Inflammatory macrophage (primary cell): Measurements from ENCODE around the gene C11orf71.

Experiments
- DNase-seq, 2 donors: peaks; one replicate each; pipeline ENCODE4 v3.0.0-alpha.2; 2020 to 2022
- total RNA-seq, 18 experiments: gene quantifications; one replicate each; lab custom pipeline; 2026; ENCODE audit warnings: mixed read lengths in 6 of 18, inconsistent platforms in 2 of 18; lab: John Stamatoyannopoulos, UW

C11orf71 gene
- total RNA-seq, result 4.9 to 11.1 (median 7.4) reads per million in 18 experiments

- peak; percentile 99 for DNase-seq
Measured at GRCh38 chr11:114400216-114400914, at the start of gene C11orf71, which contains the start of gene RBM7. C11orf71 (minus strand) TSS chr11:114400511; CDS start chr11:114400331, 180 bp downstream. RBM7 (plus strand) TSS chr11:114400666; CDS start chr11:114400672, 6 bp downstream.

GRCh38 chr11:114449845-114450244 is 49.5 kb upstream of the C11orf71 start:
- DNase-seq, result no peak

GRCh38 chr11:114448749-114449482 is 48.6 kb upstream of the C11orf71 start:
- DNase-seq, result no peak

GRCh38 chr11:114447892-114448291 is 47.6 kb upstream of the C11orf71 start:
- DNase-seq, result no peak

GRCh38 chr11:114447444-114447843 is 47.1 kb upstream of the C11orf71 start:
- no peak for DNase-seq

- no peak for DNase-seq
Measured at GRCh38 chr11:114442536-114442935, 42.2 kb upstream of the C11orf71 start.

GRCh38 chr11:114441921-114442320 is 41.6 kb upstream of the C11orf71 start:
- no peak for DNase-seq

GRCh38 chr11:114440971-114441763 is 40.9 kb upstream of the C11orf71 start:
- no peak for DNase-seq

- no peak for DNase-seq
Measured at GRCh38 chr11:114440121-114440860, 40.0 kb upstream of the C11orf71 start.

- peak; percentile 94 to 97 for DNase-seq
Measured at GRCh38 chr11:114439229-114440120, 39.2 kb upstream of the C11orf71 start, which contains the start of gene REXO2. REXO2 (plus strand) TSS chr11:114439467; CDS start chr11:114439529, 62 bp downstream.

GRCh38 chr11:114438303-114438702 is 38.0 kb upstream of the C11orf71 start:
- DNase-seq, result no peak

- DNase-seq, result no peak
Measured at GRCh38 chr11:114433376-114433775, 33.1 kb upstream of the C11orf71 start.

GRCh38 chr11:114432893-114433292 is 32.6 kb upstream of the C11orf71 start:
- no peak for DNase-seq

GRCh38 chr11:114430290-114430689 is 30.0 kb upstream of the C11orf71 start:
- no peak for DNase-seq

GRCh38 chr11:114426280-114426679 is 26.0 kb upstream of the C11orf71 start:
- DNase-seq, result no peak

- no peak for DNase-seq
Measured at GRCh38 chr11:114416441-114416961, 16.2 kb upstream of the C11orf71 start.

GRCh38 chr11:114413958-114414357 is 13.6 kb upstream of the C11orf71 start:
- no peak for DNase-seq

GRCh38 chr11:114412946-114413345 is 12.6 kb upstream of the C11orf71 start:
- no peak for DNase-seq

- DNase-seq, result peak; percentile 22 to 43
Measured at GRCh38 chr11:114401311-114401710, 1.0 kb upstream of the C11orf71 start.

GRCh38 chr11:114400915-114401223 is 558 bp upstream of the C11orf71 start:
- no peak for DNase-seq
